Neuron (in vitro differentiated cells): ENCODE data around the gene NUP210L.
"Not testable (repeated sequence)": the region's sequence is repeated elsewhere in the genome, so short reads cannot be mapped to it uniquely, and the experiment has no call there.

ENCODE experiments used
- H2AFZ ChIP-seq: one replicate; pipeline ENCODE4 v1.6.1; 2013; ENCODE audit warnings: low read depth, mild to moderate bottlenecking, inconsistent platforms, low read length, moderate library complexity
- H3K27me3 ChIP-seq: one replicate; pipeline ENCODE4 v1.6.1; 2013; ENCODE audit warnings: low read length; ENCODE audit not compliant: insufficient read depth
- H3K36me3 ChIP-seq: one replicate; pipeline ENCODE4 v1.6.1; 2013; ENCODE audit warnings: low read length; ENCODE audit not compliant: insufficient read depth
- H3K4me1 ChIP-seq: one replicate; pipeline ENCODE4 v1.6.1; 2013; ENCODE audit warnings: low read length; ENCODE audit not compliant: insufficient read depth
- H3K4me3 ChIP-seq: 2 replicates; pipeline ENCODE4 v1.5.1; 2013; ENCODE audit warnings: mild to moderate bottlenecking, low read length, moderate library complexity
- H3K9me3 ChIP-seq: one replicate; pipeline ENCODE4 v1.6.1; 2013; ENCODE audit warnings: low read length

The NUP210L gene

DNA sequence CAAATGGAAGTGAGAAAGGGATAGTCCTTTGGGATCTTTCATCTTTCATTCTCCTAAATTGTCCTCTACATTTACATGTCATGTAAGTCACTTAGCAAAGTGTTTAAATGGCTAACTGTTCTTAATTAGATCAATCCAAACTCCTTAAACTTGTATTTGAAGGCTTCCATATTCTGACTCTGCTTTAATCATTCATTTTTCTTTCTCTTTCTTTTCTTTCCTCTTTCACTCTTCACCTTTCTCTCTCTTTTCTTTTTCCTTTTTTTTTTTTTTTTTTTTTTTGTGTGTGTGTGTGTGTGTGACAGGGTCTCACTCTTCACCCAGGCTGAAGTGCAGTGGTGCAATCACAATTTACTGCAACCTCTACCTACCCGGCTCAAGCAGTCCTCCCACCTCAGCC lies 92.6 kb downstream of the NUP210L start:
- Histone ChIP-seq H3K27me3 (peaks cover 5% of the 10 kb centered on the region), H3K9me3 (no peaks in the 10 kb centered on the region), H3K4me3 (no peak overlapping the region), H3K4me1 (no peaks in the 10 kb centered on the region), H2AFZ (no peak overlapping the region), H3K36me3 (no peaks in the 10 kb centered on the region)

DNA sequence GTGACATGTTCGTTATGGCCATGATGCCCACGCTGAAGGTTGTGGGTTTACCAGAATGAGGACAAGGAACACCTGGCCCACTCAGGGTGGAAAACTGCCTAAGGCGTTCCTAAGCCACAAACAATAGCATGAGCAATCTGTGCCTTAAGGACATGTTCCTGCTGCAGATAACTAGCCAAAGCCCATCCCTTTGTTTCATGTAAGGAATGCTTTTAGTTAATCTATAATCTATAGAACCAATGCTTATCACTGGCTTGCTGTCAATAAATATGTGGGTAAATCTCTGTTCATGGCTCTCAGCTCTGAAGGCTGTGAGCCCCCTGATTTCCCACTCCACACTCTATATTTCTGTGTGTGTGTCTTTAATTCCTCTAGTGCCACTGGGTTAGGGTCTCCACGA lies 107.4 kb downstream of the NUP210L start:
- not testable (repeated sequence) for H3K9me3 ChIP-seq, H3K27me3 ChIP-seq, H2AFZ ChIP-seq, H3K4me3 ChIP-seq, H3K36me3 ChIP-seq, H3K4me1 ChIP-seq

DNA sequence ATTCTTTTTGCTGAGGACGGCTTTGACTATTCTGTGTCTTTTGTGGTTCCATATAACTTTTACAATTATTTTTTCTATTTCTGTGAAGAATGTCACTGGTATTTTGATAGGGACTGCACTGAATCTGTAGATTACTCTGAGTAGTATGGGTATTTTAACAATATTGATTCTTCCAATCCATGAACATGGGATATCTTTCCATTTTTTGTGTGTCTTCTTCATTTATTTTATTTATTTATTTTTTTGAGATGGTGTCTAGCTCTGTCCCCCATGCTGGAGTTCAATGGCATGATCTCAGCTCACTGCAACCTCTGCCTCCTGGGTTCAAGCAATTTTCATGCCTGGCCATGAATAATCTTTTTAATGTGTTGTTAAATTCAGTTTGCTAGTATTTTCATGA lies 121.2 kb downstream of the NUP210L start:
- H3K27me3 ChIP-seq, H3K4me3 ChIP-seq, H3K9me3 ChIP-seq, H3K4me1 ChIP-seq, H3K36me3 ChIP-seq, H2AFZ ChIP-seq: not testable (repeated sequence)

DNA sequence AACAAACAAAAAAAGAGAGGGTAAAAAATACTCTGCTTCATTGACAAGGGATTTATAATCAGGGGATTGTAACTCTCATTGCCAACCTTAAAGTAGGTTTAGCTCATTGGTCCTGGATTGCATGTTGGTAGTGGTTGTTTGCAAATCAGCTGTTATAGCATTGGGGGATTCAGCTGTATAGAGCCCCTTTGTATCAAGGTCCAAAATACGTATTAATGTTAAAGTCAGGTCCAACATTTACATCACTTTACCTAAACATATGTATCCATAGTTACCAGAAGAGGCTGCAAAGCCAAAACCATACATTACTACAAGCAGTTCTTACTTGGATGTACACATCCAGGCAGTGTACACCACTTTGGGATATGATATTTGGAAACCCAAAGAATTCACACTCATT lies 134.9 kb downstream of the NUP210L start:
- Histone ChIP-seq H3K4me1 (no peaks in the 10 kb centered on the region), H3K4me3 (no peak overlapping the region), H2AFZ (no peak overlapping the region), H3K36me3 (no peaks in the 10 kb centered on the region), H3K27me3 (no peaks in the 10 kb centered on the region), H3K9me3 (no peaks in the 10 kb centered on the region)

DNA sequence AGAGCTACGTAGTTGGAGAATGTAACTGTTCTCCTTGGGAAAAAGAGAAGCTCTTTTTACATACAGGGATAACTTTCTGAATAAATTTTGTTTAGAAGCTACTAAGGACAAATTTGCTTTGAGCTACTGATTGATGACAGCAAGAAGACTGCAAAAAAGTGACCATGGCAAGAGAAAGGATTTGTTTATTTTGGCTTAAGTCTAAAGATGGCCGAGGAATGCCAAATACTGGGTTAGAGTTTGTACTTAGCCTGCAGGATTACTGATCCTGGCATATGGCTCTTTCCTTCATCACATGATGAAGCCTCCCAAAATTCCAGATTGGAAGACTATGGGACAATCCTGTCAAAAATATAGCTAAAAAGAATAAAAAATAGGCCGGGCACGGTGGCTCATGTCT lies 135.6 kb downstream of the NUP210L start:
- H3K4me1 ChIP-seq, result no peaks in the 10 kb centered on the region
- H2AFZ ChIP-seq, result no peak overlapping the region
- H3K4me3 ChIP-seq, result no peak overlapping the region
- no peaks in the 10 kb centered on the region for H3K27me3 ChIP-seq
- H3K36me3 ChIP-seq, result no peaks in the 10 kb centered on the region
- no peaks in the 10 kb centered on the region for H3K9me3 ChIP-seq

DNA sequence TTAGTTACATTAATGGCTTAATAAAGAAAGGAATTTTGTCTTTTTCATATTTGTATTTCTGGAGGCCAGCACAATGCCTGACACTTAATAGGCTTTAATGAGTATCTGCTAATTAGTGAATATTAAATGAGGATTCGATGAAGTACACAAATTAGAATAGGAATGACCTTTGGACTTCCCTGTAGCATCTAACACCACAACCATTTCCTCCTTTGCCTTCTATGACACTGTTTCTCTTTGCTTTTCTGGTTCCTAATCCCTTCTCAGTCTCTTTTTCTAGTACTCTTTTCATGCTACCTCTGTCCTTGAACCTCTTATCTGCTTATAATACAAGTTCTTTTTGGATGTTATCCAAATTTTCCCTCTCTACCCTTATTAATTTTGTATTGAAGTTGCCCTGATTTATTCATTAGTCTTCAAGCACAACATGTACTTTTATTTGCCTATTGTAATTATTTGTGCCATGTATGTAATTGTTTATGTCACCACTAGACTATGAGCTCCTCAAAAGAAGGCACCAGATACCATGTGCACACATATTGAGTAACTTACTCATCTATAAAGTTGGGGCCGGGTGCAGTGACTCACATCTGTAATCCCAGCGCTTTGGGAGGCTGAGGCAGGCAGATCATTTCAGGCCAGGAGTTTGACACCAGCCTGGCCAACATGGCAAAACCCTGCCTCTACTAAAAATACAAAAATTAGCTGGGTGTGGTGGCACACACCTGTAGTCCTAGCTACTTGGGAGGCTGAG lies 140.5 kb downstream of the NUP210L start:
- no peak overlapping the region for H3K4me3 ChIP-seq
- H3K36me3 ChIP-seq, result no peaks in the 10 kb centered on the region
- H3K27me3 ChIP-seq, result no peaks in the 10 kb centered on the region
- H2AFZ ChIP-seq, result no peak overlapping the region
- no peaks in the 10 kb centered on the region for H3K9me3 ChIP-seq
- no peaks in the 10 kb centered on the region for H3K4me1 ChIP-seq

DNA sequence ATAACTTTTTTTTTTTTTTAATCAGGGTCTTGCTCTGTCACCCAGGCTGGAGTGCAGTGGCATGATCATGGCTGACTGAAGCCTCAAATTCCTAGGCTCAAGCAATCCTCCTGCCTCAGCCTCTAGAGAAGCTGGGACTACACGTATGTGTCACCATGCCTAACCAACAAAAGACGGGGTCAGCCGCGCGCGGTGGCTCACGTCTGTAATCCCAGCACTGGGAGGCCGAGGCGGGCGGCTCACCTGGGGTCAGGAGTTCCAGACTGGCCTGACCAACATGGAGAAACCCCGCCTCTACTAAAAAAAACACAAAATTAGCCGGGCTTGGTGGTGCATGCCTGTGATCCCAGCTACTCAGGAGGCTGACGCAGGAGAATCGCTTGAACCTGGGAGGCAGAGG lies 142.3 kb downstream of the NUP210L start:
- H3K27me3 ChIP-seq, H2AFZ ChIP-seq, H3K4me1 ChIP-seq, H3K9me3 ChIP-seq, H3K4me3 ChIP-seq, H3K36me3 ChIP-seq: not testable (repeated sequence)

DNA sequence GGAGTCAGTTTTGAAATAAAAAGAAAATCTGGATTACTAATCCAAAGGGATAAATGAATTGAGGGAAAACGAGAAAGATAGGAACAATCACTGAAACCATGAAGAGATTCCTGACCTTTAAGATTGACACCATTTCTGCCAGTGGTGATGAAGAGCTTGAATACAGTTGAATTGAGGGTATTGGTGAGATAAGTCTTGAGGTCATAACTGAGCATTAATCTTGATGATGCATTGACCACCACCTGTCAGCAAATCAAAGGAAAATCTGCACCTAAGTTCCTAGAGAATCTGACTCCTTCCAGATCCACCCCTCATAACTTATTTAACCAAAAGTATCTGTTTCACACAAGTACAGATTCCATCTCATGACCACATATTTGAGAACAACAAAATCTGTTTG lies 142.7 kb downstream of the NUP210L start:
- Histone ChIP-seq H3K36me3 (no peaks in the 10 kb centered on the region), H2AFZ (no peak overlapping the region), H3K9me3 (no peaks in the 10 kb centered on the region)

DNA sequence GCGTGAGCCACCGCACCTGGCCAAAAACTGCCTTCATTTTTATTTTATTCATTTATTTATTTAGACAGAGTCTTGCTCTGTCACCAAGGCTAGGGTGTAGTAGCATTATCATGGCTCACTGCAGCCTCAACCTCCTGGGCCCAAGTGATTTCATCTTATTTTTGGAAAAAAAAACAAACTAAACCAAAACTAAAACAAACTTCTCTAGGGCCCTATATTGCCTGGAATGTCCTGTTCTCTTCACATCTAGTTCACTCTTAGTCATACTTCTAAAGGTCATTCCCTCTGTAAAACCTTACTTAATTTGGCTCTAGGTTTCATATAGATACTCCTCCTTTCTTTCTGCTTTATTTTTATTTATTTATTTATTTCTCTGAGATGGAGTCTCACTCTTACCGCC lies 148.7 kb downstream of the NUP210L start:
- Histone ChIP-seq H3K9me3 (no peaks in the 10 kb centered on the region), H2AFZ (no peak overlapping the region), H3K4me3 (no peak overlapping the region), H3K4me1 (peaks cover 8% of the 10 kb centered on the region), H3K36me3 (no peaks in the 10 kb centered on the region), H3K27me3 (no peaks in the 10 kb centered on the region)

More for the DNA sequence above, 142.7 kb downstream of the NUP210L start:
- H3K4me1 ChIP-seq, result no peaks in the 10 kb centered on the region
- H3K27me3 ChIP-seq, result no peaks in the 10 kb centered on the region
- H3K4me3 ChIP-seq, result no peak overlapping the region

DNA sequence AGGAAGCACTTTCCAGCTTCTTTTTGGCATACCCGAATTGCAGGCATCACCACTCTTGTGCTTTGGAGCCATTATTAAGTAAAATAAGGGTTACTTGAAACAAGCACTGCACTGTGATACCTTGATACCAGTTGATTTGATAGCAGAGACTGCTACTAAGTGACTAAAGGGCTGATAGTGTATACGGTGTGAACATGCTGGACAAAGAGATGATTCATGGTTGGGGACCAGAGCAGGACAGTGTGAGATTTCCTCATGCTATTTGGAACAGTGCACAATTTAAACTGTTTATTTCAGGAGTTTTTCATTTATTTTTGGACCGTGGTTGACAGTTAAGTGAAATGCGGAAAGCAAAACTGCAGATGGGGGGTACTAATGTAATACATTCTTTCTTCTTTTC lies 154.5 kb downstream of the NUP210L start:
- Histone ChIP-seq H3K4me1 (peaks cover 8% of the 10 kb centered on the region), H3K36me3 (no peaks in the 10 kb centered on the region), H2AFZ (no peak overlapping the region), H3K4me3 (no peak overlapping the region), H3K9me3 (no peaks in the 10 kb centered on the region), H3K27me3 (no peaks in the 10 kb centered on the region)

DNA sequence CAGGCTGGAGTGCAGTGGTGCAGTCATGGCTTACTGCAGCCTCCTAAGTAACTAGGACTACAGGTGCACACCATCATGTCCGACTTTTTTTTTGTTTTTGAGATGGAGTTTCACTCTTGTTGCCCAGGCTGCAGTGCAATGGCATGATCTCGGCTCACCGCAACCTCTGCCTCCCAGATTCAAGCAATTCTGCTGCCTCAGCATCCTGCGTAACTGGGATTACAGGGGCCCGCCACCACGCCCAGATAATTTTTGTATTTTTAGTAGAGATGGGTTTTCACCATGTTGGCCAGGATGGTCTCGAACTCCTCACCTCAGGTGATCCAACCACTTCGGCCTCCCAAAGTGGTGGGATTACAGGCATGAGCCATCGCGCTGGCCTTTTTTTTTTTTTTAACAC lies 158.0 kb downstream of the NUP210L start:
- H3K36me3 ChIP-seq, result peaks cover 25% of the 10 kb centered on the region
- not testable (repeated sequence) for H3K27me3 ChIP-seq, H2AFZ ChIP-seq, H3K4me1 ChIP-seq, H3K4me3 ChIP-seq, H3K9me3 ChIP-seq

DNA sequence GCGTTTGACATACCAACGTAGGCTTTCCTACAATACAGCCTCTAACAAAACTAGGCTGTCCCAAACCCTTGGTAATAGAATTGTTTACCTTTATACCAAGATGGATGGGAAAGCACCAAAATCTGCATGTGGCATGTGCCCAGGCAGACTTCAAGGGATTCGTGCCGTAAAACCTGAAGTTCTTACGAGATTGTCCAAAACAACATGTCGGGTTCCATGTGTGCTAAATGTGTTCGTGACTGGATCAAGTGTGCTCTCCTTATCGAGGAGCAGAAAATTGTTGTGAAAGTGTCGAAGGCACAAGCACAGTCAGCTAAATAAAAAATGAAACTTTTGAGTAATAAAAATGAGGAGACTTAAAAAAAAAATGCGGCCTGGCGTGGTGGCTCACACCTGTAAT lies 159.2 kb downstream of the NUP210L start:
- no peaks in the 10 kb centered on the region for H3K27me3 ChIP-seq
- H3K36me3 ChIP-seq, result peaks cover 33% of the 10 kb centered on the region
- no peak overlapping the region for H3K4me3 ChIP-seq
- H2AFZ ChIP-seq, result no peak overlapping the region
- peaks cover 10% of the 10 kb centered on the region for H3K4me1 ChIP-seq
- no peaks in the 10 kb centered on the region for H3K9me3 ChIP-seq

DNA sequence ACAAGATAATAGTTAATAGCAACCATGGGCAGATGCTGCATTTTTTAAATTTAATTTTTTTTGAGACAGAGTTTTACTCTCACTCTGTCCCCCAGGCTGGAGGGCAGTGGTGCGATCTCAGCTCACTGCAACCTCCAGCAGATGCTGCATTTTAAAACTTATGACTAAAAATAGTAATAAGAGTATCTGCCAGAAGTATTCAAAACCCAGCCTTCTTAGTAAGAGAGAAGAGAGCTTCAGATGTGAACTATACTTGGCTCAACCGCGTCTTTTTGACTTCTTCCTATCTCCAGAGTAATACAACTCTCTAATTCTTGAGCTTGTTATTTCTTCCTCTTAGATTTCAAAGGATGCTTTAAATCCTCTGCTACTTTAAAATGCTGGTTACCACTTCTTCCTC lies 159.7 kb downstream of the NUP210L start:
- H2AFZ ChIP-seq, result no peak overlapping the region
- peaks cover 33% of the 10 kb centered on the region for H3K36me3 ChIP-seq
- no peaks in the 10 kb centered on the region for H3K27me3 ChIP-seq

DNA sequence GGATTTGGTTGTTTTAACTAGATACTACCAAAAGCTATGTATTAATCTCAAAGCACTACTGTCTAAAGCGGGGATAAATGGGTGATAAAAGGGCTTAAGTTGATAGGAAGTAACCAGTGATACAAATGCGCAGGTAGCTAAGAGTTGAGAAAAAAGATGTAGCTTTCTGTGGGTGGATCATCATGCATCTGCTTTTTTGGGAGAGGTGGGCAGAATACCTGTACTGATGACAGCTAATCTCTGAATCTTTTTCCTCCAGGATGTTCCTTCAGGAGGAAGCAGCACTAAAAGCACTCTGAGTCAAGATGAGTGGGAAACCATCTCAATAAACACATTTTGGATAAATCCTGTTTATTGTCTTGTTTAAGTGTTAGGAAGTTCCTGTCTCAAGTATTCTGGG lies 163.1 kb downstream of the NUP210L start:
- H3K4me3 ChIP-seq, result peak overlapping the region; percentile 72
- no peaks in the 10 kb centered on the region for H3K9me3 ChIP-seq
- no peaks in the 10 kb centered on the region for H3K27me3 ChIP-seq
- no peak overlapping the region for H2AFZ ChIP-seq
- H3K36me3 ChIP-seq, result peaks cover 33% of the 10 kb centered on the region
- peaks cover 10% of the 10 kb centered on the region for H3K4me1 ChIP-seq

More for the DNA sequence above, 159.7 kb downstream of the NUP210L start:
- no peak overlapping the region for H3K4me3 ChIP-seq
- H3K9me3 ChIP-seq, result no peaks in the 10 kb centered on the region
- peaks cover 10% of the 10 kb centered on the region for H3K4me1 ChIP-seq
